Measurements from ENCODE around the gene LDHD. TPM values are rescaled to one million over a fixed set of nuclear protein-coding genes. Genes with fewer than 3 reads are reported as not detected.

Gene LDHD
- total and polyA plus RNA-seq, 5 donors from 2014 or later: 0.10 to 0.32 (median 0.15) TPM; not detected in 2

DNA sequence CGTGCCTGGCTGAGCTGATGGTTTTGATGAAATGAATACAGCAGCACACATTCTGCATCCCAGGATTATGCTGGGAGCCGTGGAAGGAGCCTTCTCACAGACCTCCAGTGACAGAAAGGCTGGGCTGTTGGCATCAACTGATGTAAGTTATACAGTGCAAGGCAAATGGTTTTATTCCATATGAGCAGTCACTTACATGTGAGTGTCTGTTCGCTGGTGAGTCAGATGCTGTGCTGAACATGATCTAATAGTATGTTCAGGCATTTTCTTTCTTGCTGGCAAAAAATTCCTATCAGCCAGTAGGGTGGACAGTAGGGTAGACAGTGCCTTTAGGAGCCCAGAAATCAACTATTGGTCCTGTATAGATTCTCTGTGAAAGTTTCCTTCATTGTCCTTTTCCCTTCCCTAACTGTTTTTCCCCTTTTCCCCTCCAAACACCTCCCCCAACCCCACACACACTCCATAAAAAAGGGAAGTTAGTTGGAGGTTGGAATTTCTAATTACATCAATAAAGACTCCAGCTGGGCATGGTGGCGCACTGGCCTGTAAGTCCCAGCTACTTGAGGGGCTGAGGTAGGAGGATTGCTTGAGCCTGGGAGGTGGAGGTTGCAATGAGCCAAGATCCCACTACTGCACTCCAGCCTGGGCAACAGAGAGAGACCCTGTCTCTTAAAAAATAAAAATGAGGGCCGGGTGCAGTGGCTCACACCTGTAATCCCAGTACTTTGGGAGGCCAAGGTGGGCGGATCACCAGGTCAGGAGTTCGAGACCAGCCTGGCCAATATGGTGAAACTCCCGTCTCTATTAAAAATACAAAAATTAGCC is 36.2 kb downstream of the LDHD start:
- Histone ChIP-seq H3K27ac (ENCODE audit: insufficient read depth, low read length, poor library complexity, severe bottlenecking) (no peak overlapping the region), H3K4me3 (ENCODE audit: low read depth, low read length) (no peak overlapping the region), H3K27me3 (ENCODE audit: control insufficient read depth, insufficient read depth, low read length) (no peaks in the 10 kb centered on the region), H3K9me3 (ENCODE audit: control insufficient read depth in 2 of 2, low read length in 2 of 2) (no peaks in the 10 kb centered on the region), H3K4me1 (ENCODE audit: control insufficient read depth, insufficient read depth, low read length, poor library complexity, severe bottlenecking) (peaks cover 23% of the 10 kb centered on the region), H3K36me3 (ENCODE audit: control insufficient read depth, insufficient read depth, low read length) (peaks cover 2% of the 10 kb centered on the region)
- no peaks in the 10 kb centered on the region for H3K9me3 Mint-ChIP-seq
- no peak overlapping the region for H3K4me3 Mint-ChIP-seq
- peaks cover 17 to 53% (median 36%) of the 10 kb centered on the region in 4 donors for H3K4me1 Mint-ChIP-seq
- H3K27me3 Mint-ChIP-seq: no peaks in the 10 kb centered on the region
- peak overlapping the region; percentile 44 to 68 (median 58) for H3K27ac Mint-ChIP-seq
- ATAC-seq (ENCODE audit: low read depth in 2 of 2) (no peak), DNase-seq (no peak)
- H3K36me3 Mint-ChIP-seq: peaks cover 4% of the 10 kb centered on the region

DNA sequence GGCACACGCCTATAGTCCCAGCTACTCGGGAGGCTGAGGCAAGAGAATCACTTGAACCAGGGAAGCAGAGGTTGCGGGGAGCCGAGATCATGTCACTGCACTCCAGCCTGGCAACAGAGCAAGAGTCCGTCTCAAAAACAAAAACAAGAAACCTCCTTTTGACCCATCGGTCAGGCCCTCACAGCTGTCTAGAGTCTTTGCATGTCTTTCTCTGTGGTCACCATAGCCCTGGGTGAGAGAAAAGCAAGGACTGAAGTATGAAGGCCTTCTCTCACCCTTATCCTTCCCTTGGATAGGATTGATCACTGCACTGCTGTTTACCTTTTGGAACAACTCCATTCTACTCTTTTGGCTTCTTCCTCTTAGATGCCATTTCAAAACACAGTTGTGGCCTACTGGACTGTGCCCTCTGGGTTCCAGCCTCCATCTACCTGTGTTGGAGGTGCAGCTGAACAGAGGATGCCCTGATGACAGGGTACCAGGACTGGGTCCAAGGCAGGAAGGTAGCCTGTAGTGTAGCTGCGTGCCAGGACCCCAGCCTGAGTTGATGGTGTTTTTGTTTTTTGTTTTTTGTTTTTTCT is 37.1 kb downstream of the LDHD start:
- Histone ChIP-seq H3K9me3 (ENCODE audit: control insufficient read depth in 2 of 2, low read length in 2 of 2) (no peaks in the 10 kb centered on the region), H3K4me1 (ENCODE audit: control insufficient read depth, insufficient read depth, low read length, poor library complexity, severe bottlenecking) (peaks cover 33% of the 10 kb centered on the region), H3K27ac (ENCODE audit: insufficient read depth, low read length, poor library complexity, severe bottlenecking) (no peak overlapping the region), H3K27me3 (ENCODE audit: control insufficient read depth, insufficient read depth, low read length) (no peaks in the 10 kb centered on the region), H3K36me3 (ENCODE audit: control insufficient read depth, insufficient read depth, low read length) (peaks cover 2% of the 10 kb centered on the region), H3K4me3 (ENCODE audit: low read depth, low read length) (no peak overlapping the region)
- H3K27ac Mint-ChIP-seq: no peak overlapping the region
- H3K27me3 Mint-ChIP-seq: no peaks in the 10 kb centered on the region
- DNase-seq (no peak), ATAC-seq (ENCODE audit: low read depth in 2 of 2) (no peak)
- H3K9me3 Mint-ChIP-seq: no peaks in the 10 kb centered on the region
- no peak overlapping the region for H3K4me3 Mint-ChIP-seq
- H3K36me3 Mint-ChIP-seq: peaks cover 4% of the 10 kb centered on the region
- H3K4me1 Mint-ChIP-seq: peaks cover 15 to 49% (median 42%) of the 10 kb centered on the region in 4 donors

DNA sequence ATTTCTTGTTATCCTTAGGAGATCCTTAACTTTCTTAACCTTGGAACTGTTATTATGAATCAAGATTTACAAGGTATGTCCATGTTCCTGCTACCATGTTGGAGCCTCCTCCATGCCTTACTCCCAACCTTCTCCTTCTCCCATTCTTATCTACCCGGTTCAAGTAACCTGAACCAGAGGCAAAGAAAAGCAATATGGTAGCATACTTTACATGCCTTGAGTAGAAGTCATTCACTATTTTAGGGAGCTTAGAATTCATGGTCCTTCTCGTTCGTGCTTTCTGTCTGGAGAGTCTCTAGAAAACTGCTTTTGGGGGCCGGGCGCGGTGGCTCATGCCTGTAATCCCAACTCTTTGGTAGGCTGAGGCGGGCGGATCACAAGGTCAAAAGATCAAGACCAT is 37.7 kb downstream of the LDHD start:
- Mint-ChIP-seq H3K4me1 (peaks cover 20 to 54% (median 42%) of the 10 kb centered on the region in 4 donors), H3K9me3 (no peaks in the 10 kb centered on the region), H3K4me3 (no peak overlapping the region), H3K27me3 (no peaks in the 10 kb centered on the region), H3K27ac (peak overlapping the region in 2 of 3 donors; percentile 40 to 67), H3K36me3 (peaks cover 4% of the 10 kb centered on the region)
- Histone ChIP-seq H3K27ac (ENCODE audit: insufficient read depth, low read length, poor library complexity, severe bottlenecking) (no peak overlapping the region), H3K4me1 (ENCODE audit: control insufficient read depth, insufficient read depth, low read length, poor library complexity, severe bottlenecking) (peaks cover 39% of the 10 kb centered on the region), H3K27me3 (ENCODE audit: control insufficient read depth, insufficient read depth, low read length) (no peaks in the 10 kb centered on the region), H3K4me3 (ENCODE audit: low read depth, low read length) (no peak overlapping the region), H3K9me3 (ENCODE audit: control insufficient read depth in 2 of 2, low read length in 2 of 2) (no peaks in the 10 kb centered on the region), H3K36me3 (ENCODE audit: control insufficient read depth, insufficient read depth, low read length) (no peaks in the 10 kb centered on the region)
- no peak for ATAC-seq (ENCODE audit: low read depth in 2 of 2)
- DNase-seq: no peak

DNA sequence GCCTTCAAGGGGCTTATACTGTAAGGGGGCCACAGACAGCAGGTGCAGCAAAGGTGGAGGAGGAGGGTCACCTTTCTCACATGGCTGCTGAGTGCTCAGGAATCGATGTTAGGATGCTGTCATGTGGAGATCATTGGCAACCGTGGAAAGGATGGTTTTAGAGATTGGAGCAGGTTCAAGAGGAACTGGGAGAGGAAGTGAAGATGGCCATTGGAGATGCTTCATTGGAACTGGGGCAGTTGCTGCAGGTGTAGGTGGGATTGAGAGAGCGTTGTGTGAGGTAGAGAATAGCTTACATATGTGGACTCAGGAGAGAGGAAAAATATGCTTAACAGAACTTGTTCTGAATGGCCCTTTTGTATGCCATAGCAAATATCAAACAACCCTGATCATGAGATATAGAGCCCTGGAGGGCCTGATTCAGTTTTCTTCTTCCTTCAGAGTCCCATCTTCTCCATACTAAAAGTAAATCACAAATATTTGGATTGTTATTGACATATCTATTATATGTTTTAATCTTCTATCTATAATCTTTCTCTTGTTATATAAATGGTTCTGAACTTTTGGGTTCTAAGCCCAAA is 40.8 kb downstream of the LDHD start:
- no peak for ATAC-seq (ENCODE audit: low read depth in 2 of 2)
- peak overlapping the region; percentile 71 for H3K4me3 ChIP-seq (ENCODE audit: low read depth, low read length)
- peak in 1 of 3 donors; percentile 11 for DNase-seq
- Mint-ChIP-seq H3K27ac (peak overlapping the region; percentile 87 to 97 (median 91)), H3K9me3 (no peaks in the 10 kb centered on the region), H3K4me1 (peaks cover 20 to 66% (median 41%) of the 10 kb centered on the region in 4 donors), H3K36me3 (peaks cover 4% of the 10 kb centered on the region), H3K4me3 (peak overlapping the region; percentile 36 to 83 (median 58)), H3K27me3 (no peaks in the 10 kb centered on the region)
- H3K27me3 ChIP-seq (ENCODE audit: control insufficient read depth, insufficient read depth, low read length): no peaks in the 10 kb centered on the region
- H3K4me1 ChIP-seq (ENCODE audit: control insufficient read depth, insufficient read depth, low read length, poor library complexity, severe bottlenecking): peaks cover 43% of the 10 kb centered on the region
- no peaks in the 10 kb centered on the region for H3K9me3 ChIP-seq (ENCODE audit: control insufficient read depth in 2 of 2, low read length in 2 of 2)
- H3K27ac ChIP-seq (ENCODE audit: insufficient read depth, low read length, poor library complexity, severe bottlenecking): peak overlapping the region; percentile 73
- no peaks in the 10 kb centered on the region for H3K36me3 ChIP-seq (ENCODE audit: control insufficient read depth, insufficient read depth, low read length)

DNA sequence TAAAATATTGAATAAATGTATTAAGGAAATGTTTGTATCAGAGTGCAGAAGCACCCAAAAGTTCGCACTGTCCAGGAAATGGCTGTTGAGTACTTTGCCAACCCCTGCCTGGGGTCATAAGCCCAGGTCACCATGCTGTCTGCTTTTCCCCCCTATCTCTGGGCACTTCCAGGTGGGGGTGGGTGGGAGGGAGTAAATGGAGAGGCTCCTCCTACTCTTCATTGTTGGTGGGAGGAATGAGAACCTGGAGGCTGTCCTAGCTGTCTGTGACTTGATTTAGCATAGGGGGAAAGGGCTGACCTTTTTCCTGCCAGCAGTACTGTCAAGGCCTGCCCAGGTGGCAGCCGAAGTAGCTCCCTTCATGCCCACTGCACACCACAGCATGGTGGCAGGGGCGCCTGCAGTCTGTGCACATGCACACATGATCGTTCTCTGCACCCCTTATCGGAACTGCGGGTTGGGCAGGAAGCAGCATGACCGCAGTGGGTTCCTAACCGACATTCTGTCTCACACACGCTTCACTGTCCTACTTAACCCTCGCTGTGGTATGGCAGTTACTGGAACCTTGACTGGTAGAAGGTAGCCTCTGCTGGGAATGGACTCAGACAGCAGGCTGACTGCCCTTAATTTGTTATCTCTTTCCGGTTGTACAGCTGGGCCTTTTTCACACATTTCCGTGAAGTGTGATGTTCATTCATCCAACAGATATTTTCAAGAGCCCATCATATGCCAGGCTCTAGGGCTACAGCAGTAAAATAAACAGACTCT is 41.5 kb downstream of the LDHD start:
- H3K4me1 Mint-ChIP-seq: peaks cover 27 to 73% (median 41%) of the 10 kb centered on the region in 4 donors
- peaks cover 43% of the 10 kb centered on the region for H3K4me1 ChIP-seq (ENCODE audit: control insufficient read depth, insufficient read depth, low read length, poor library complexity, severe bottlenecking)
- peak; percentile 97 to 98 for ATAC-seq (ENCODE audit: low read depth in 2 of 2)

DNA sequence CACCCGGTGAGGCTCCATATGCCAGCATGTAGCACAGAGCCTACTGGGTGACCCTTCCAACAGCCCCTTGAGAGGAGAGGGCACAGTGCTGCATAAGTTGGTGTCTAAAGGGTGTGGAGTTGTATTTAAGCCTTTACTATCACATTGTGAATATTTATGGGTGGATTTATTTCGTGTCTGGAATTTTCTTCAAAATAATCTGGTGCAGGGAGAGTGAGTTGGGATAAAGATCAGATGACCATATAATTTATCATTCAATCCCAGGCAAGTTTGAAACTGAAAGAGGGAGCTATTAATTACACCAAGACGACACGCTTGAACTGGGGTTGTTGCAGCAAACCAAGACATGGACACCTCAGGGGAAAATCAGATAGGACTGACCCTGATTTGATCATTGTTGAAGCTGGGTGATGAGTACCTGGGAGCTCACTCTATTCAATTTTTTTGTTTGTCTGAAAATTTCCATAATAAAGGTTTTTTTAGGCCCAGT is 42.2 kb downstream of the LDHD start:
- no peaks in the 10 kb centered on the region for H3K27me3 ChIP-seq (ENCODE audit: control insufficient read depth, insufficient read depth, low read length)
- no peaks in the 10 kb centered on the region for H3K36me3 ChIP-seq (ENCODE audit: control insufficient read depth, insufficient read depth, low read length)
- peaks cover 43% of the 10 kb centered on the region for H3K4me1 ChIP-seq (ENCODE audit: control insufficient read depth, insufficient read depth, low read length, poor library complexity, severe bottlenecking)
- Mint-ChIP-seq H3K9me3 (peaks cover 0 to 1% (median 0%) of the 10 kb centered on the region in 7 donors), H3K27me3 (no peaks in the 10 kb centered on the region), H3K36me3 (peaks cover 4% of the 10 kb centered on the region), H3K4me3 (peak overlapping the region in 2 of 4 donors; percentile 30 to 71), H3K4me1 (peaks cover 31 to 77% (median 45%) of the 10 kb centered on the region in 4 donors), H3K27ac (peak overlapping the region; percentile 33 to 86 (median 84))
- peak overlapping the region; percentile 73 for H3K27ac ChIP-seq (ENCODE audit: insufficient read depth, low read length, poor library complexity, severe bottlenecking)
- ATAC-seq (ENCODE audit: low read depth in 2 of 2) (no peak), DNase-seq (no peak)
- H3K4me3 ChIP-seq (ENCODE audit: low read depth, low read length): no peak overlapping the region
- no peaks in the 10 kb centered on the region for H3K9me3 ChIP-seq (ENCODE audit: control insufficient read depth in 2 of 2, low read length in 2 of 2)

More for the DNA sequence above, 41.5 kb downstream of the LDHD start:
- H3K27me3 Mint-ChIP-seq: no peaks in the 10 kb centered on the region
- DNase-seq: peak; percentile 74 to 94 (median 85)
- peak overlapping the region; percentile 87 to 97 (median 91) for H3K27ac Mint-ChIP-seq
- H3K4me3 Mint-ChIP-seq: peak overlapping the region; percentile 36 to 83 (median 58)
- H3K27ac ChIP-seq (ENCODE audit: insufficient read depth, low read length, poor library complexity, severe bottlenecking): peak overlapping the region; percentile 73
- peaks cover 4% of the 10 kb centered on the region for H3K36me3 Mint-ChIP-seq
- H3K9me3 Mint-ChIP-seq: peaks cover 0 to 1% (median 0%) of the 10 kb centered on the region in 7 donors
- H3K36me3 ChIP-seq (ENCODE audit: control insufficient read depth, insufficient read depth, low read length): no peaks in the 10 kb centered on the region
- no peaks in the 10 kb centered on the region for H3K27me3 ChIP-seq (ENCODE audit: control insufficient read depth, insufficient read depth, low read length)
- H3K4me3 ChIP-seq (ENCODE audit: low read depth, low read length): peak overlapping the region; percentile 71
- H3K9me3 ChIP-seq (ENCODE audit: control insufficient read depth in 2 of 2, low read length in 2 of 2): no peaks in the 10 kb centered on the region
